ENCODE data around the gene CLEC16A. TPM values are rescaled to one million over a fixed set of nuclear protein-coding genes. Genes with fewer than 3 reads are reported as not detected.

Gene CLEC16A
- total RNA-seq, 1 donor from 2014 or later = 22.1 TPM

DNA sequence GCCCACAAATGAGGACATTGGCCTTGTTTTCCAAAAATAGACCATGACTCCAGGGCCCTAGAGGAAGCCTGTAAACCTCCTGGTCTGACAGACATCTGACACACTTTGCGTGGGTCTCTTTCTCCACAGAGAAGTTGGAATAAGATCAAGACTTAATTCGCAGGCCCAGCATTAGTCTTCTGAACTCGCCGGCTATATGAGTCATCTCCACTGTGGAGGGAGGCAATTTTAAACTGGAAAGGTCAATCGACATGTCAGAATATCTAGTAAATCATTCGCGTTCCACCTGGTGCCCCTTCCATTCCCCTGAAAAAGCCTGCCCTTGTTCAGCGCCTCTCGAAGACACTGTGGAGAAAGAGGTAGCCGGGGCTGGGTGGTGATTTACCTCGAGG lies 140.1 kb downstream of the CLEC16A start:
- no peak for DNase-seq

DNA sequence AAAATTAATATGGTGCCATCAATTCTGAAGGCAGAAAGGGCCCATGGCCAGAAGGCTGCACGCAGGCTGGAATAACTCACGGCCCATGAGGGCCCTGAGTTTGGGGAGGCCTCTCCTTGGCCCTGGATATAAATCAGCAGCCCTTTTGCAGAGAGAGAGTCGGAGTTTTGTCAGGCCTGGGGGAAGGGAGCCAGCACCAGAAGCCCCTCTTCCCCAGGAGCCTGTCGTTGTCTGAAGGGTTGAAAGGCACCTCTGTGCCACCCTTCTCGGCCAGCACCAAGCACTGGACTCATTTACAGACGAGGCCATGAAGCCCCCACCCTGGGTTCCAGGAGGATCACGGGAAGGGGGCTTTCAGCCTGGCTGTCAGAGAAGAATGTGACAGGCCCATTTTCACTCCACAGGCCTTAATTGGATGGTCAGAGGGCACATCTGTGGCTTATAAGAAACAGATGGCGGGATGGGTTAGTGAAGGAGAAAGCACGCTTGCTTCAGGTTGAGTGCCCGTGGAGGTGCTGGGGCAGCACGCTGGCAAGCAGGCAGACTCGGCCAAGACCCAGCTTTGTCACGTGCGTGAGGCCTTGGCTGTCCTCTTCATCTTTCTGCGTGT lies 140.6 kb downstream of the CLEC16A start:
- DNase-seq = peak; percentile 78

DNA sequence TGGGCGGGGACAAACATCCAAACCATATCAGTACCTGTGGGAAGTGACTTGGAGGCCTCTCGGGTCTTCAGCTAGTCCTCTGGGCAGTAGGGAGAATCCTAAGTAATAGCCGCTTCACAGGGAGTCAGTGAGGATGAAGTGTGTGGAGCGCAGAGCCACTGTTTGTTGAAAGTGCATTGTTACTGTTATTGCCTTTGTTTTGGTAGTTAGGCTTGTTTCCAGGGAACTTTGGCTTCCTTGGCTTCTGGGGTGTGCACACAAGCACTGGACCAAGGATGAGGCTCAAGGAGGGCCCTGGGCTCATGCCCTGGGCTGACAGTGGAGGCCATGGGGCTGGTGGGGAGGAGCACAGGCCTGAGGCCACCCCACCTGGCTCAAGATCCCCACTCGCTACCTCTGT lies 141.6 kb downstream of the CLEC16A start:
- no peak for DNase-seq

DNA sequence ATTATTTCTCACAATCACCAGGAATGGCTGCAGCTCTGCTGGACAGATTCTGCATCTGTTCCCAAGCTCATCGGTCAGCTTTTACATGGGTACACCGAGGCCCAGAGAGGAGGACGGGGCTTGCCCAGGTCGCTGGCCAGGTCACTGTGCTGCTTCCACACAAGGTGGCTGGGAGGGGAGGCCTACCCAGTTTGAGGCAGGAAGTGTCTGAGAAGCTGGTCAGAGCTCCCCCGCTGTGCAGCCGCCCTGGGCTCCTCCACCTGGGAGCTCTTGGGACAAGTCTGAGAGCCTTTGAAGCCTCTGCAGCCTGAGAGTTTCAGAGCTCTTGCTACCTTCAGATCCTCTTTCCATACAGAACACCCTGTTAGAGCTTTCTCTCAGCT lies 143.3 kb downstream of the CLEC16A start:
- DNase-seq = no peak

DNA sequence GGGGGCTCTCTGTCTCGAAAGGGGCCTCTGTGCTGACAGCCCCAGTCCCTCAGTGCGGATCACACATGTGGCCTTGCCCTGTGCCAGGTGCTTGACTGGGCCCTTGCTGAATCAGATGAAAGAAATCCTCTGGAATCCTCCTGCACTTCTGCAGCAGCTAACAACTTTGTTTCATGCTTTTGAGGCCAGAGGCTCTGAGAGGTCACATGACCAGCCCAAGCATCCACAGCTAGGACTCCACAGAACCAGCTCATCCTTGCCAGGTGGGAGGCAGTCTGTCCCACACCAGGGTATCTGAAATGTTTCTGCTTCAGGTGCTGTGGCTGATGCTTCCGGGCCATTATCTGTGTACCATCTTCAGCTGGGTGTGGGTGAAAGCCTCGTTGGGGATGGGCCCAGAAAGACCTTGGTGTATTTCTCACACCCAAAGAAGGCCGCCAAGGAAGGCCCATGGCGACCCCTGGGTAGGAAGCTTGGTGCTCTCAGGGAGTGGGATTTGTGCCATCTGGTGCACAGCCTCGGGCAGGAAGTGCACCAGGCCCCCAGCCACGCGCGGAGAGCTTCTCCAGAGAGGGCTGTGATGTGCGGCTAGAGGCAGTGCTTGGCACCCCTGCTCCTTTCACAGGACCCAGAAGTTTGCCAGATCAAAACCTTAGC lies 143.8 kb downstream of the CLEC16A start:
- DNase-seq = no peak

DNA sequence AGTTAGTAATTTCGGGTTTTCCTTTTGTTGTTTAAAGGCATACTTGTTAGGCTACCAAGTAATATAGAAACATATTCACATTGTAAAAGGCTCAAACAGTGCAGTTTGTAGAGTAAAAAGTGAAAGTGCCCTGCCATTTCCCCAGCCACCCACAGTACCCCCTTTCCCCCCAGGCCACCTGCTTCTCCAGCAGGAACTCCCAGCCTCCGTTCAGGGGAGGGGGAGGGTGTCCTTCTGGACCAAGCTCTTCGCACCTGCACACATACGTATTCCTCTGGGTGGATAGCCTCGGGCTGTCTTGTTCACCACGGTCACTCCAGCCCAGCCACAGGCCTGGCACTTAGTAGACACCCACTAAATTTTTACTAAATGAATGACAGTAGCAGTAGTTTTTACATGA lies 144.5 kb downstream of the CLEC16A start:
- no peak for DNase-seq

DNA sequence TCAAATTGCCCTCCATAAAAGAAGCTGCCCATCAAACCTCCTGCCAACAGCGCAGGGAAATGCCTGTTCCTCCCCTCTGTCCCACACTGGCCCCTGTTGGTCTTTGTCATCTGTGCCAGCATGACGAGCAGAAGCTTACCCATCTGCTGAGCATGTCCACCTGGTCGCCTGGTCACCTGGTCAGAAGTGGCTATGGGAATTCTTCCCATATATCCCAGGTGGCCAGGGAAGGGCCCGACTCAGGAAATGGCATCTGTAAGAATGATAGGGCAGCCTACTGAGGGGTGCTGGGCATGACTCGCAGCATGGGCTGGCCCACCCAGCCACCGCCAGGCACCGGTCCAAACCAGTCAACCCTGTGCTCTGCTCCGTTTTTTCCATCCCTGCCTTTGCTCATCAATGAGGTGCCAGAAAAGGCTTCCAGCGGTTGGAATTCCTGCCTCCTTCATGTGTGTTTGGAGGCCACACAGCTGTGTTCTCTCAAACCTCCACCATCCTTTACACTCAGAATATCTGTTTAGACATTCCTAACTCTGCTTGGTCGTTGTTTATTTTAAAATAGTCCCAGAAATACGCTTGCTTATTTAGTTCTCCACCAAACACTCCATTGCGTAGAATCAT lies 145.2 kb downstream of the CLEC16A start:
- peak; percentile 81 for DNase-seq

DNA sequence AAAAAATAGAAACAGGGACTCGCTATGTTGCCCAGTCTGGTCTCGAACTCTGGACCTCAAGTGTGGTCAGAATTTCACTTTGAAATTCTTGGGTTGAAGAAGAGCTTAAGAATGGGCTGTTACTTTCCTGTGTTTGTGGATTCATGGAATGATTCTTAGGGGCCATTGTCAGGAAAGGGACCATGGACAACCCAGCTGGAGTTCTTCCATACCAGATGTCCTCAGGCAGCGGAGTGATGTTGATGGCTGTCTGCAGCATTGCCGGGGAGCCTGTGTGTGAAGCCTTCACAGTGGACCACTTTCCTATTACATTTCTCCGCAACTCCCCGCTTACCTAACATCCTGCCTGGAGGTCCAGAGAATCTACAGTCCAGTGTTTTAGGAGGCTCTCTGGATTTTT lies 145.9 kb downstream of the CLEC16A start:
- DNase-seq = peak; percentile 78

DNA sequence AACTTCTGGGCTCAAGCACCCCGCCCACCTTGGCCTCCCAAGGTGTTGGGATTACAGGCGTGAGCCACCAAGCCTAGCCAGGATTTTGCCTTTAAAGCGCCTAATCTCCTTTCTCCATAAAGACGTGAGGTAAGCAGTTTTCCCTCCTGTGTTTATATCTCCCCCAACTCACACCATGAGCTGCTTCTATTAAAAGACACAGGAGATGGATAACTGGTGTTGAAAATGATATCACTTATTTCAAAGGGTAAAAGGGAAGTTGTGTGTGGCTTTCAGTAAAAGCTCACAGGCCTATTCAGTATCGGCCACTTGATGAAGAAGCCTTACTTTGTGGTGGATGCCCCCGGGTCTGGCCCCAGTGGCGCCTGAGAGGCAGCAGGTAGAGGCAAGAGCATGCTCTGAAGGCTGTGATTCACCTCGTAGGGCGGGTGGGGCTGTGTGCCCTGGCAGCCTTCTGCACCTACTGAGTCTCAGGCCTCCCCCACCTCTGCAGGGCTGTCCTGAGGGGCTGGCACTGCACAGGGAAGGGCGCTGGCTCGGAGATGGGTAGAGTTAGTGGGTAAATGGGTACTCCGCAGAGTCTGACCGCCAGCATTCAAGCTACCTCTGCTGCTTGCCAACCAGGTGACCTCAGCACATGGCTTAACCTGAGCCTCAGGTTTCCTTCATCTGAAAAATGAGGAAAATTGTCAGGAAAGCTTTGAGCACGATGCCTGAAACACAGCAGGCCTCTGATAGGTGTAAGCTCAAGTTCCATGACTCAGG lies 146.8 kb downstream of the CLEC16A start:
- DNase-seq = no peak

DNA sequence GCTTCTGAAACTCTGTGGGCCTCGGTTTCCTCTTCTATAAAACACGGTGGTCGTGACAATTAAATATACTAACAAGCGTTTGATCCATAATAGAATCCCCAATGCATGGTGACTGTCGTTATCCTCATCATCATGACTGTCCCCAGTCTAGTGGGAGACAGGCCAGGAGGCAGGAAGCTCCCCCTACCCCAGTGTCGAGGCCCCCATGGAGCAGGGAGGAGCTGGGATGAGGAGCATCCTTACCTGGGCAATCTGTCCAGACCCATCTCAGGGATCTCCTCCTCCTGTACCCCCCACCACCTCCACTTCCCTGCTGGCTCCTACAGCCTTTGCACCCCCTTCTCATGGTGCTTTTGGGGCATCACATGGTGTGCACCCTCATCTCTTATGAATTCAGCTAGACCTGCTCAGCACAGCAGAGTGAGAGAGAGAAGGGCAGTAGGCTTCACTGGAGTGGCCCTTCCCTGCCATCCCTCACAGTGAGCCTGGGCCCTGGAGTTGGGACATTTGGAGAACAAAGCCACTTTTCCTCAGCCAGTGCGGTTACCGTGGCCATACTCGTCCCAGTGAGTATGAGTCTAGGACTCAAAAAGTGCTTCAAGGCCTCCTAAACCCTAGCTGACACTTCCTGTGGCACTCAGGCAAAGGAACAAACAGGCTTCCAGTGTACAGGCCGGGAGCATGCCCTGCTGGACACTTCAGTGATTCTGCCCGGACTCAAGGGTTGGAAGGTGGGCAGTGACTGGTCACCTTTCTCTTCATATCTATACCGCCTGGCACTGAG lies 148.6 kb downstream of the CLEC16A start:
- DNase-seq = no peak

DNA sequence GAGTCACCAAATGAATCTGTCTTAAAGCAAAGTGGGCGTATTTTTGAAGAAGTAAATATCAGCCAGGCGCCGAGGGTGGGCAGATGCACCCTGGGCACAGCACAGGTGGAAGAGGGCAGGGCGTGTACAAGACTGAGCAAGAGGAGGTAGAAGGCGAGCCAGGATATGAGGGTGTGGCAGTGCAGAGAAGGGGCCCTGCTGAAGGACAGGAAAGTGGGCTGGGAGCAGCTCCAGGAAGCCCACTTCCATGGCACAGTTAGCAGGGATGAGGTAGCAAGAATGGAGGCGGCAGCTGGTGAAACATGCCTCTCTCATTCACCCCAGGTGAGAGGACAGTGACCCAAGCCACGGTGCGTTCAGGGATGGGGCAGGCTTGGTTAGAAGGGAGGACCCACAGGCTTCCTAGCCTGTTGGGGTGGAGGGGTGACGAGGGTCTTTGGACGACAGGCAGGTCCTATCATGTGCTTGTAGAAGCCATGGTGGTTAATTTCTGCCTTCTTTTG lies 149.3 kb downstream of the CLEC16A start:
- no peak for DNase-seq

DNA sequence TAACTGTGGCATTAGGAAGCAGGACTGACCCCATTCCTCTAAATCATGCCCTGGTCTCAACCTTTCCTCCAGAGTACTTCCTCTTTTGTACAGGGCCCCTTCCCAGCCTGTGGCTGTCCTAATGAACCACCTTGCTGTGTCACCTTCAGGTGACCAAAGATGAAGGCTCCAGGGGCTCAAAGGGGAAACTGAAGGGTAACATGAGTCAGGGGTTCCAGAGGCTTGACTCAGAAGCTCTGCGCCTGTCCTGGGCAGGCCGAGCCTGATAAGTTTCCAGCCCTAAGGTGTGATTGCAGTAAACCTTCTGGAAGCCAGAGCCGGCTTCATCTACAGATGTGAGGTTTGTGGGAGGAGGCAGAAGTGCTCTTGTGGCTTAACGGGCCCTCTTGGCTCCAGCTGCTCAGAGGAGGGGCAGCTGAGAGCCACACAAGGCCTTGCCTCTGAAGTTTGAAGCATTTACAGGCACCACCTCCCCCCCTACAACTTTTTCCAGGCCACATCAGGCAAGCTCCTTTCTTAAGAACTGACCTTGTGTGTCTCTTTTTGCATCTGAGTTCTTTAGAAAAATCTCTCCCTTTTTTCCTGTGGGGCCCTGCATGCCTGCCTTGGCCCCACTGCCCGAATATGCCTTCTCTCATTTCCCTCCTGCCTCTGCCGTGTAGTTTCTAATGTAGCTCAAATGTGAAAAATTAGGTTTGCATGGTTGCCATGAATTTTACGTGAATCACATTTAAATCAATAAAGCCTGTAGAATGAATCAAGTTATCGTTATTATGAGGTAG lies 149.9 kb downstream of the CLEC16A start:
- peak; percentile 77 for DNase-seq

DNA sequence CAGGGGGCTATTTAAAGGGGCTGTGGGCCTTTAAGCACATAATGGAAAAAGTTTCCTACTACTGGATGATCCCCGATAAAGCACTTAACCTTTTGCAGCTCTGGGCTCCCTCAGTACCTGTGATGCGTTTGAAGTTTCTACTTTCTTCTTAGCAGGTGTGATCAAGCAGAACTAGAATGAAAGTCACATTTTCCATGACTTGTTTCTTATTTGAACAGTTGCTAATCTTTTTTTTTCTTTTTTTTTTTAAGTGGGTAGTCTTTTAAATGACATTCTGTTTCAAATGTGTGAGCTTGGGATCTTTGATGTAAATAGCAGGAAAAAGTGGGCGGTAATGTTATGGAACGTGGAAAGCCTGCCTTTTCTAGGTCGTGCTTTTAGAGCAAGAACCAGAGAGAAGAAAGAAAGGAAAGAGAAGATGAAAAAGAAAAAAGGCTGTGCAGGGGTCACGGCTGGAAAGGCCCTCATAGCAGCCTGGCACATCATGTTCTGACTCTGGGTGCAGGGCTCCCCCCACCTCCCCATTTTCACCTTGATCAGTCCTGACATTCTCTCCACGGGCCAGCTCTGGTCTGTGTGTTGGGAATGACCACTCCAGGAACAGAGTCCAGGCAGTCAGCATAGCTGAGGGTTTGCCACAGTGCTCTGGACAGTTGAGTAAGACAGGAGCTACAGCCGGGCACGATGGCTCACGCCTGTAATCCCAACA lies 150.6 kb downstream of the CLEC16A start:
- no peak for DNase-seq

DNA sequence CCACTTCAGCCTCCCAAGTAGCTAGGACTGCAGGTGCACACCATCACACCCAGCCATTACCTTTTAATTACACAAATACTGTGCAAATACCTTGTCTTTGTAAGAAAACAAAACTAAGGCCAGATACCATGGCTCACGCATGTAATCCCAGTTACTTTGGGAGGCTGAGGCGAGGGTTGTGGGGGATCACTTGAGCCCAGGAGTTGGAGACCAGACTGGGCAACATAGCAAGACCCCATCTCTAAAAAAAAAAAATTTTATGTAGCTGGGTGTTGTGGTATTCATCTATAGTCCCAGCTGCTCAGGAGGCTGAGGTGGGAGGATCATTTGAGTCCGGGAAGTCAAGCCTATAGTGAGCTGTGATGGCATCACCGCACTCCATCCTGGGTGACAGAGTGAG lies 151.6 kb downstream of the CLEC16A start:
- DNase-seq = no peak

DNA sequence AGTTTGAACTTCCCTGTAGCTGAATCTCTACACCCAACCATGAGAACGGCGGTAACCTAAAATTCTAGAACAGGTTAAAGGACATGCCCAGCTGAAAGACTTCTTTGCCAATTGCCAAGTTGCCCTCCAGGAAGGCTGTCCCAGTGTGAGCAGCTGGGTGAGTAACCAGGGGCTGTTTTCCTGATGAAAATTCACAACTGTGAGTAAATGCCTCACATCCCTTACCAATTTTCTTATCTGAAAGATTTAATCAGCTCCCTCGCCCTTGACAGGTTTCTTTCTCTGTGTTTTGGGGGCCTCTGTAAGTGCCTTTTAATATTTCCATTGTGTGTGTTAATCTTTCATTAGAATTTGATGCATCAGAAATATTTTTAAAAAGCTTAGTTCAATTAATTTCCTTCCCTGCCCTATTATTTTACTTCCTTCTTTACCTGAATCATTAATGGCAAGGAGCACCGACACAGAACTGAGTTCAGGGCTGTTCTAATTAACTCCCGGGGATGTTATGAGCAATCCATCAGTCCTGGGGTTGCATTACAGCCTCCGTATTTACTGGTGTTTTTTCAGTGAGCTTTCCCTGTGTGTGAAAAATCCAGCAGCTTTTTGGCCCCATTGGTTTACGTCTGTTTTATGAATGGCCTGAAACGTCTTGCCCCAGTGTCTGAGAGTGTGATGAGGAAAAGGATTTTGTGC lies 152.9 kb downstream of the CLEC16A start:
- peak; percentile 48 for DNase-seq

DNA sequence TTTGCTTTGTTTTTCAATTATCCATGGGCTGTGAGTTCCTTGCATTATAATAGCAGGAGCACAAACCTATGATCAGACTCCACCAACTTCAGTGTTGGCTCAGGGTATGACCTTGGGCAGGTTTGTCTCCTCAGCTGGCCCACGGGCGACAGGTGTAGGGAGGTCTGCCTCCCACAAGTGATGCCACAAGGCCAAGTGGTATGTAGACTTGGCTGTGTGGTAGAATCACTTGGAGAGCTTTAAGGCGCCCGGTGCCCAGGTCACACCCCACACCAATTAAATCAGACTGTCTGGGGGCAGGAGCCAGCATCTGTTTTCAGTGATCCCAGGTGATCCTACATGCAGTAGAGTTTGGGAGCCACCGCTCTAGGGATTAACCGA lies 153.4 kb downstream of the CLEC16A start:
- DNase-seq = no peak

DNA sequence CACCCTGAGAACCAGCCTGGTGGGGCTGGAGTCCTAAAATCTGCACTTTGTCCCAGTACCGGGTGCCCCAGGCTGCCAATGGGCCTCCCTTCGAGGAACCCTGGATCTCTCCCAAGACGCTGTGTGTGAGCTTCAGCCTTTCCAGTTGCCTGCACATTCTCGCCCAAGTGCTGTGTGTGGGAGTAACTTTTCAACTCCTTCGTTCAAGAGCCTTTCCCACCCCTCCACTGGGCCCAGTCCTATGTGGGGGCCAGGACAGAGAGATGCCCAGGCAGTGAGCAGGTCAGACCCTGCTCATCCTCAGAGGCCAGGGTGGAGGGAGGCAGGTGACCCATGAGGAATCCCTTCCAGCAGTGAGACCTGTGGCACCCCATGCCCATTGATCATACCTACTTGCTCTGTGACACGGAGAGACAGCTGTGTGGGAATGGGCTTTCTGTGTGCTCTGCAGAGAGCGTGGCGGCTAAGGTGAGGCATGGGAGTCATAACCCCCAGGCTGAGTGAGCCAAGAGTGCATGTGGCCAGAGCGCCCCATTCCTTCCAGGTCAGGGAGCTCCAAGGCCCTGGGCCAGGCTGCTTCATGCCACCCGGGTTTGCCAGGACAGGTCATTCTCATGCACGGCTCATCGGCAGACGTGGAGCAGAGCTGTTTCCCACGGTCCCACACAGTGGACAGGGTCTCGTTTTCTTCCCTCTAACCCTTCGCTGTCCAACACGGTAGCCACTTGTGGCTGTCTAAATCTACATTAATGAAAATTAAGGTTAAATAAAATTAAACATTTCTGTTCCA lies 154.4 kb downstream of the CLEC16A start:
- no peak for DNase-seq

DNA sequence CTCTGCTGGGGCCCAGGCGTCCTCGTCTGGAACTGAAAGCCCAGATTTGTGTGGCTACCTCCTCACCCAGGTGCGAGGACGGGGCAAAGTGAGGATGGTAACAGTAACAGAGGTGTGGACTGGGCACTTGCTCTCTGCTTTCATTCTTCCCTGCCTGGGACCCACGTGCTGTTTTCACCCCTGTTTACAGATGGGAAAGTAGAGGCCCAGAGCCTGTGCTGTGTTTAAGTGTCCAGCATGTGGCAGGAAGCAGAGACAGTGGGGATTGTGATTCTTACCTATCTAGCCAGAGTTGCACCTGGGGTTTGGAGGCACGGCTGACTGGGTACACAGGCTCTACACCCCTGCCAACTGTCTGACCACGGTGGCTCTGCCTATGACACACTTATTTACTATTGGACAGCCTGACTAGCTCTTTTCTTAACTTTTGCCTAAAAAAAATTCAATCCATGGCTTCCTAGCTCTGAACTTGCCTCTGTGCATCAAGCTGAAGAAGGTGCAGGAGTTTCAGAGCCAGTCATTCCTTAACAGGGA lies 155.4 kb downstream of the CLEC16A start:
- no peak for DNase-seq

DNA sequence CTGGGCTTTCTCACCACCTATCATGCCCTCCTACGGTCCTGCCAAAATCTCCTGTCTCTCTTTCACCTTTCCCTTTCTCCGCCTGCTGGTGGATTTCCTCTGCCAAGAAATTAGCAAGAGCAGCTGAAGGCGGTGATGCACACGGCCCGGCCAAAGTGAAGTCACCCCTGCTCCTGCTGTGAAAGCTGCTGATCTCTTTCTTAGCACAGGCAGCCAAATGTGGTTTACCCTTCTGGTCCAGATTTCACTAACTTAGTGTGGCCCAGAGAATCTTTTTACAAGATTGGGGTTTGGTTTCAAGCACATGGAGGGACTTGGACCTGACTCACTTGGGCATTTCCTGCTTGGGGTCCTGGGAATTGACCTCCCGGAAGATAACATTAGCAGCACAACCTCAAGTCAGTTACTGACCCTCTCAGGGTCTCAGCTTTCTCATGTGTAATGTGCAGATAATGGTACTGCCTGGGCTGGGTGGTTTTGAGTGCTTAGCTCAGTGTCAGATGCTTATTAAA lies 155.9 kb downstream of the CLEC16A start:
- peak; percentile 91 for DNase-seq
